Ishikawa (cell line): ENCODE measurements around the gene LTO1.

Experiments used
- CREB1 ChIP-seq: IDR thresholded peaks from 2 replicates; pipeline ENCODE4 v1.6.1; 2012; ENCODE audit warnings: low read depth
- EP300 ChIP-seq: IDR thresholded peaks from 2 replicates; pipeline ENCODE4 v1.6.1; 2012; ENCODE audit warnings: borderline replicate concordance
- FOXM1 ChIP-seq: IDR thresholded peaks from 2 replicates; pipeline ENCODE4 v1.6.1; 2012; ENCODE audit warnings: low read depth, borderline replicate concordance
- REST ChIP-seq: IDR thresholded peaks from 2 replicates; pipeline ENCODE4 v1.6.1; 2012; ENCODE audit warnings: low read depth, mild to moderate bottlenecking
- TAF1 ChIP-seq: IDR thresholded peaks from 2 replicates; pipeline ENCODE4 v1.6.1; 2012; ENCODE audit warnings: low read depth, mild to moderate bottlenecking
- USF1 ChIP-seq: IDR thresholded peaks from 2 replicates; pipeline ENCODE4 v1.6.1; 2012

- TF ChIP-seq CREB1 (no peak), TAF1 (no peak), REST (no peak), USF1 (no peak), FOXM1 (no peak), EP300 (no peak)
Measured at GRCh38 chr11:69617682-69618081, 57.5 kb downstream of the LTO1 start.
